GM10266 (cell line): Measurements from ENCODE around the gene KRTAP1-5.

ENCODE experiments used
- DNase-seq: peaks from one replicate; pipeline ENCODE4 v3.0.0; 2012; ENCODE audit errors: extremely low spot score
- TF ChIP-seq, protein P1 (sequence below): IDR thresholded peaks from 2 replicates; pipeline ENCODE4 v1.5.1; 2012; ENCODE audit warnings: mild to moderate bottlenecking, low read depth; ENCODE audit not compliant: control insufficient read depth, insufficient read depth; ENCODE audit errors: missing control alignments

KRTAP1-5 gene

GRCh38 chr17:41018541-41018940 lies 8.5 kb downstream of the KRTAP1-5 start:
- TF ChIP-seq, protein P1, sequence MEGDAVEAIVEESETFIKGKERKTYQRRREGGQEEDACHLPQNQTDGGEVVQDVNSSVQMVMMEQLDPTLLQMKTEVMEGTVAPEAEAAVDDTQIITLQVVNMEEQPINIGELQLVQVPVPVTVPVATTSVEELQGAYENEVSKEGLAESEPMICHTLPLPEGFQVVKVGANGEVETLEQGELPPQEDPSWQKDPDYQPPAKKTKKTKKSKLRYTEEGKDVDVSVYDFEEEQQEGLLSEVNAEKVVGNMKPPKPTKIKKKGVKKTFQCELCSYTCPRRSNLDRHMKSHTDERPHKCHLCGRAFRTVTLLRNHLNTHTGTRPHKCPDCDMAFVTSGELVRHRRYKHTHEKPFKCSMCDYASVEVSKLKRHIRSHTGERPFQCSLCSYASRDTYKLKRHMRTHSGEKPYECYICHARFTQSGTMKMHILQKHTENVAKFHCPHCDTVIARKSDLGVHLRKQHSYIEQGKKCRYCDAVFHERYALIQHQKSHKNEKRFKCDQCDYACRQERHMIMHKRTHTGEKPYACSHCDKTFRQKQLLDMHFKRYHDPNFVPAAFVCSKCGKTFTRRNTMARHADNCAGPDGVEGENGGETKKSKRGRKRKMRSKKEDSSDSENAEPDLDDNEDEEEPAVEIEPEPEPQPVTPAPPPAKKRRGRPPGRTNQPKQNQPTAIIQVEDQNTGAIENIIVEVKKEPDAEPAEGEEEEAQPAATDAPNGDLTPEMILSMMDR: no peak
- no peak for DNase-seq

DNA sequence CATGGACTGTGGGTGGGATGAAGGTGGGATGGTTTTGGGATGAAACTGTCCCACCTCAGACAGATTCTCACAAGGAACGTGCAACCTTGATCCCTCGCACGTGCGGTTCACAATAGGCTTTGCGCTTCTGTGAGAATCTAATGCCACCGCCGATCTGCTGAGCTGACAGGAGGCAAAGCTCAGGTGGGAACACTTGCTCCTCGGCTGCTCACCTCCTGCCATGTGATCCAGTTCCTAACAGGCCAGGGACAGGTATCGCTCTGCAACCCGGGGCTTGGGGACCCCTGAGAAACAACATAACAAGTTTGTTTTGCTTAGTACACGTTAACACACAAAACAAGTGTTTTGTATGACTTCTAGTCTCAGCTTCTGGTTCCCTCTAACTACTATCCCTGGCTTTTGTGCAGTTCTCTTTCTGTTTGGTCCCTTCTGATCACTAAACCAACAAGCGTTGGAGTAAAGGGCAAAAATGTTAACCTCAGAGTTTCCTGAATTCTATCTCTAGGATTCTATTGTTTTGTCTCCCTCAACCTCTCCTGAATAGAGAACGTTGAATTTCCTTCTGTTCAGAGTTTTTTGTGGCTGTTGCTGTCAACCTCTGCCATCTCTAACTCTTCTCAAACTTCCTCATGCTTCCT lies 10.3 kb downstream of the KRTAP1-5 start:
- DNase-seq: no peak
- TF ChIP-seq, protein P1: no peak

- TF ChIP-seq, protein P1: no peak
Observed at GRCh38 chr17:41015454-41015853, 11.6 kb downstream of the KRTAP1-5 start.

DNA sequence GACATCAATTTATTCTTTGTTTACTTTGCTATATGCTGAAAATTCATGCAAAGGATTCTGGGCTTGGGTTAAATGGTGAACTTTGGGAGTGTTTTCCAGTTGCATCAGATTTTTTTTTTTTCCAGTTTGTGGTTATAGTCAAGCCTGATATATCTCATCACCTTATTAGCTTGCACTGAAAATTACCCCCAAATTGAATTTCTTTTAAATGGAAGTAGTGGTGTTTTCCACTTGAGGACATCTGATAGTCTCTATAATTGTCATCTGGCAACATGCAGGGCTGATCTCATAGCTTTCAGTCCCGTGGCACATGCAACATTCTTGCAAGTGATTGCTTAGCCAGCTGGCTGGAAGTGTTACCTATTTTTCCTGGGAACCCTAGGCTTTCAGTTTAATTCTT lies 13.4 kb downstream of the KRTAP1-5 start:
- TF ChIP-seq, protein P1: no peak
- no peak for DNase-seq

More at GRCh38 chr17:41015454-41015853, 11.6 kb downstream of the KRTAP1-5 start:
- no peak for DNase-seq

DNA sequence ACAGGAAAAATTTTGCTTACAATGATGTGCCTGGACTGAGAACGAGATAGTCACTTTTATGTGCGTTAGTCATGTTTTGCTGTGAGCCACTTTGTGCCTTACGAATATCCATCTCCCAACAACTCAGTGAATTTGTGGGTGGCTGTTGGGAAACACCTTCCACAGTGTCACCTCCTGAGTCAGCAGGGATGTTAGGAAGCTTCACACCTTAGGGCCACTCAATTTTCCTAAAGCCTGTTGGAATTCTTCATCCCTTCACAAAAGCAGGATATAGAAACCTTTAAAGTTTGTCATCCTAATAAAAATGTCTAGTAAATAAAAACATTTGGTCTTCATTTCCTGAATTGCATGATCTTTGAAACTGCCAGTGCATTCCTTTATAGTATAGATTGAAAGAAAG lies 13.8 kb downstream of the KRTAP1-5 start:
- TF ChIP-seq, protein P1: no peak
- no peak for DNase-seq

- TF ChIP-seq, protein P1: no peak
- DNase-seq: no peak
Observed at GRCh38 chr17:41012326-41013120, 14.5 kb downstream of the KRTAP1-5 start.

DNA sequence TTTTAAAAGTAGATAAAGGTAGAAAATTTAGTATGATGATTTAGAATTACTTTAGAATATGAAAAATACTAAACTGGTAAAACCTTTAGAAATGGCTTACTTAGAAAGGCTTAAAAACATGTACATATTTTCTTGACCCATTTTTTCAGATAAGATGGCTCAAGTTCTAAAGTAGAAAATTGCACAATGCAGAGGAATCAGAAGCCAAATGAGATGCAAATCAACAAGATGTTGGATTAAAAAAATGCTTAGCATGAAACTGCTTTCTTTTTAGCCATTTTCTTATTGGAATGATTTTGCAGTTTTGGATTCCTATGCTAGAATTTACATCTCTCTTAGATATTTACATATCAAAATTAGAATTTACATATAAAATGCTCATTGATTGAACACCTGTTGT lies 16.6 kb downstream of the KRTAP1-5 start:
- no peak for DNase-seq

More for the DNA sequence above, 16.6 kb downstream of the KRTAP1-5 start:
- TF ChIP-seq, protein P1: no peak
